Measurements from ENCODE around the gene DENND1A. TPM values are rescaled to one million over a fixed set of nuclear protein-coding genes. Genes with fewer than 3 reads are reported as not detected.
A peak's percentile ranks its signal among the peaks of the same experiment; 100 is the strongest.

DENND1A gene
- total and polyA plus RNA-seq, 2 of the 13 experiments (the other 11 are each of a cell fraction or from before 2014, with no cell fraction given): 14.8 to 30.1 TPM

DNA sequence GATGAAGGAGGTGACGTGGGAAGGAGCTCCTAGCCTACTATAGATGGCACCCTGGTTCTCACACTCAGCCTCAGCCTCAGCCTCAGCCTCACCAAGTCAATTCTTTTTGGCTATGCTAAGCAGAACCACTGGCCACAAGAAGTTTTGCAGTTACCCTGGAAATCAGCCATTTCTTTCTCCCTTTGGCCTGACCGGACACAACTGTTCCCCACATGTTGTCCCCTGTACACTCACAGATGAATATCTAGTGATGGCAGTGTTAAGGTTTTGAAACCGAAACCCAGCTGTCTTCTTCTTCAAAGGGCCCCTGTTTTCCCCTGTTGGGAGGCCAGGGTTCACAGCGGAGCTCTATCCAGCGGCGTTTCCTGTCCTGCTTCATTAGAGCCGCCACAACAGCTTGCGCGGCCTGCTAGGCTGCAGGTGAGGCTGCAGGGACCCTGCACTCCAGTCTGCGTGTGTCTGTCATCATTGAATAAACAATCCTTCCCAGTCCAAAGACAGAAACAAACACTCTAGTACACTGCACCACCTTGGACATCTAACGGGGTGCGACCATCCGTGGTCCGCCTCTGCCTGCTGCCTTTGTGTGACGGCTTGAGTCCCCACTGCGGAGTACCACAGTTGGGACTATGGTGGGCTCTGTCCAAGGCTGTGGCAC, 250.5 kb downstream of the DENND1A start (continued):
- TF ChIP-seq SYNCRIP (IDR thresholded peaks at IDR 0.05; ENCODE audit: insufficient read depth, low read depth, low read length) (no peak), HNRNPK (IDR thresholded peaks at IDR 0.05; ENCODE audit: low read depth, low read length, poor library complexity, severe bottlenecking) (no peak), NFE2 (CRISPR knock-in tag; IDR thresholded peaks at IDR 0.05) (no peak), SP2 (CRISPR knock-in tag; IDR thresholded peaks at IDR 0.05) (no peak), NR0B2 (CRISPR knock-in tag; IDR thresholded peaks at IDR 0.05) (no peak), RFXAP (CRISPR knock-in tag; IDR thresholded peaks at IDR 0.05; ENCODE audit: borderline replicate concordance) (0 out of 2 replicates have a peak, but pooled peaks have one; percentile 31), ZBTB20 (CRISPR knock-in tag; IDR thresholded peaks at IDR 0.05; ENCODE audit: borderline replicate concordance, low read depth) (no peak), NKX3-1 (CRISPR knock-in tag; IDR thresholded peaks at IDR 0.05) (no peak), PAF1 (CRISPR knock-in tag; IDR thresholded peaks at IDR 0.05) (no peak), ZNF761 (CRISPR knock-in tag; conservative IDR thresholded peaks at IDR 0.05) (no peak; the same call in 1 of the 2 replicates), FOXA1 (IDR thresholded peaks at IDR 0.05) (no peak), FOXA1 (CRISPR knock-in tag; IDR thresholded peaks at IDR 0.05) (peak; percentile 60; the same call in 1 of the 2 replicates), TBL1XR1 (IDR thresholded peaks at IDR 0.05; ENCODE audit: borderline replicate concordance, low read length, partially characterized antibody) (no peak), ZMYM2 (CRISPR knock-in tag; IDR thresholded peaks at IDR 0.05) (no peak), PRPF4 (IDR thresholded peaks at IDR 0.05; ENCODE audit: low read depth, low read length, poor library complexity, severe bottlenecking) (no peak), ZMYM3 (CRISPR knock-in tag; IDR thresholded peaks at IDR 0.05) (peak; percentile 70; the same call in 1 of the 2 replicates), MTA3 (CRISPR knock-in tag; IDR thresholded peaks at IDR 0.05) (no peak), ZBTB3 (CRISPR knock-in tag; IDR thresholded peaks at IDR 0.05; ENCODE audit: borderline replicate concordance, low read depth) (no peak), SAP130 (CRISPR knock-in tag; IDR thresholded peaks at IDR 0.05; ENCODE audit: low read depth) (peak; percentile 88), SNAPC5 (CRISPR knock-in tag; IDR thresholded peaks at IDR 0.05; ENCODE audit: borderline replicate concordance) (no peak), REST (IDR thresholded peaks at IDR 0.05; ENCODE audit: borderline replicate concordance in 1 of 2, low read depth in 1 of 2, low read length in 2 of 2) (peak in 1 of 2 experiments; percentile 59; a peak in 1 of 4 replicates), PHF8 (CRISPR knock-in tag; IDR thresholded peaks at IDR 0.05) (no peak), ZNF782 (CRISPR knock-in tag; IDR thresholded peaks at IDR 0.05; ENCODE audit: borderline replicate concordance) (no peak)
- TF ChIP-seq, protein P1, sequence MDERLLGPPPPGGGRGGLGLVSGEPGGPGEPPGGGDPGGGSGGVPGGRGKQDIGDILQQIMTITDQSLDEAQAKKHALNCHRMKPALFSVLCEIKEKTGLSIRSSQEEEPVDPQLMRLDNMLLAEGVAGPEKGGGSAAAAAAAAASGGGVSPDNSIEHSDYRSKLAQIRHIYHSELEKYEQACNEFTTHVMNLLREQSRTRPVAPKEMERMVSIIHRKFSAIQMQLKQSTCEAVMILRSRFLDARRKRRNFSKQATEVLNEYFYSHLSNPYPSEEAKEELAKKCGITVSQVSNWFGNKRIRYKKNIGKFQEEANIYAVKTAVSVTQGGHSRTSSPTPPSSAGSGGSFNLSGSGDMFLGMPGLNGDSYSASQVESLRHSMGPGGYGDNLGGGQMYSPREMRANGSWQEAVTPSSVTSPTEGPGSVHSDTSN (CRISPR knock-in tag; IDR thresholded peaks at IDR 0.05): no peak
- TF ChIP-seq, protein P2, sequence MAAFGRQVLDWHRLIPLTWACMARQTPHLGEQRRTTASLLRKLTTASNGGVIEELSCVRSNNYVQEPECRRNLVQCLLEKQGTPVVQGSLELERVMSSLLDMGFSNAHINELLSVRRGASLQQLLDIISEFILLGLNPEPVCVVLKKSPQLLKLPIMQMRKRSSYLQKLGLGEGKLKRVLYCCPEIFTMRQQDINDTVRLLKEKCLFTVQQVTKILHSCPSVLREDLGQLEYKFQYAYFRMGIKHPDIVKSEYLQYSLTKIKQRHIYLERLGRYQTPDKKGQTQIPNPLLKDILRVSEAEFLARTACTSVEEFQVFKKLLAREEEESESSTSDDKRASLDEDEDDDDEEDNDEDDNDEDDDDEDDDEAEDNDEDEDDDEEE (CRISPR knock-in tag; IDR thresholded peaks at IDR 0.05): no peak
